Caco-2 (cell line): ENCODE data around the gene RBFOX1. TPM values are rescaled to one million over a fixed set of nuclear protein-coding genes. Genes with fewer than 3 reads are reported as not detected.

ENCODE experiments used
- BruUV-seq: library from RNA; stranded (reverse); fragments of 400-500 nt; replicated peaks from 2 replicates; lab custom pipeline; 2021; lab: Mats Ljungman, UMichigan
- CTCF ChIA-PET: fragments of 300-600 bp; sonication (Branson Sonifier 250); formaldehyde crosslinking; loops from one replicate; lab custom pipeline; 2022; ENCODE audit warnings: antibody characterized with exemption; lab: Charles Lee
- POLR2A ChIA-PET: fragments of 300-600 bp; sonication (Branson Sonifier 250); formaldehyde crosslinking; loops from one replicate; lab custom pipeline; 2022; ENCODE audit warnings: antibody characterized with exemption; lab: Charles Lee
- DNase-seq, 2 experiments: peaks; one replicate each; pipeline versions ENCODE4 v3.0.0 to v3.0.0-alpha.2; 2020 to 2022
- H3K27me3 ChIP-seq: replicated peaks from 2 replicates; pipeline ENCODE4 v1.6.0; 2011; ENCODE audit warnings: low read length; ENCODE audit not compliant: control insufficient read depth, insufficient read depth
- H3K36me3 ChIP-seq: 2 replicates; pipeline ENCODE4 v1.5.1; 2011; ENCODE audit warnings: low read length; ENCODE audit not compliant: control insufficient read depth, insufficient read depth
- H3K4me1 ChIP-seq: fragments of 250-450 bp; sonication (Bioruptor Pico); 2 replicates; pipeline ENCODE4 v1.5.1; 2020; ENCODE audit warnings: mild to moderate bottlenecking
- H3K4me3 ChIP-seq: 2 replicates; pipeline ENCODE4 v1.5.1; 2011; ENCODE audit warnings: low read depth, mild to moderate bottlenecking, control low read depth, low read length
- H3K9me3 ChIP-seq: fragments of 250-450 bp; sonication (Bioruptor Pico); 2 replicates; pipeline ENCODE4 v1.5.1; 2020; ENCODE audit warnings: mild to moderate bottlenecking, moderate library complexity
- H3K27ac Mint-ChIP-seq: one replicate; pipeline ENCODE4 v1.8.0; 2022; ENCODE audit warnings: mixed read lengths; ENCODE audit not compliant: unreplicated experiment
- H3K27me3 Mint-ChIP-seq: one replicate; pipeline ENCODE4 v1.8.0; 2022; ENCODE audit warnings: mixed read lengths; ENCODE audit not compliant: insufficient read depth, unreplicated experiment
- H3K36me3 Mint-ChIP-seq: one replicate; pipeline ENCODE4 v1.8.0; 2022; ENCODE audit warnings: mild to moderate bottlenecking, mixed read lengths; ENCODE audit not compliant: insufficient read depth, unreplicated experiment
- H3K4me1 Mint-ChIP-seq: one replicate; pipeline ENCODE4 v1.8.0; 2022; ENCODE audit warnings: low read depth, mixed read lengths; ENCODE audit not compliant: unreplicated experiment
- H3K4me3 Mint-ChIP-seq: one replicate; pipeline ENCODE4 v1.8.0; 2022; ENCODE audit warnings: mild to moderate bottlenecking, moderate library complexity, mixed read lengths; ENCODE audit not compliant: unreplicated experiment
- H3K9me3 Mint-ChIP-seq: one replicate; pipeline ENCODE4 v1.8.0; 2022; ENCODE audit warnings: mixed read lengths; ENCODE audit not compliant: unreplicated experiment
- intact Hi-C: fragments of 100-400 bp; cut with micrococcal nuclease; formaldehyde crosslinking; loops from one replicate; pipeline ENCODE4 v1.10.0; 2022; ENCODE audit not compliant: unreplicated experiment
- total RNA-seq: library from RNA; stranded (reverse); gene quantifications from 2 replicates; pipeline ENCODE4 v1.2.3, GENCODE V29; 2022
- TF ChIP-seq, protein P1 (sequence below), 2 experiments: fragments of 200-600 bp in 1 of 2; IDR thresholded peaks; 1 replicate in 1 of 2; 2 replicates in 1 of 2; pipeline versions ENCODE4 v1.5.1 to v1.8.0; 2011 to 2022; ENCODE audit warnings: antibody characterized with exemption in 1 of 2, control low read depth in 1 of 2, inconsistent platforms in 1 of 2, low read depth in 1 of 2, low read length in 1 of 2, mild to moderate bottlenecking in 1 of 2, moderate library complexity in 1 of 2; ENCODE audit not compliant: insufficient read depth in 1 of 2, severe bottlenecking in 1 of 2, unreplicated experiment in 1 of 2

RBFOX1 gene
- total RNA-seq, 1 experiment from 2014 or later, result 0.91 TPM

DNA sequence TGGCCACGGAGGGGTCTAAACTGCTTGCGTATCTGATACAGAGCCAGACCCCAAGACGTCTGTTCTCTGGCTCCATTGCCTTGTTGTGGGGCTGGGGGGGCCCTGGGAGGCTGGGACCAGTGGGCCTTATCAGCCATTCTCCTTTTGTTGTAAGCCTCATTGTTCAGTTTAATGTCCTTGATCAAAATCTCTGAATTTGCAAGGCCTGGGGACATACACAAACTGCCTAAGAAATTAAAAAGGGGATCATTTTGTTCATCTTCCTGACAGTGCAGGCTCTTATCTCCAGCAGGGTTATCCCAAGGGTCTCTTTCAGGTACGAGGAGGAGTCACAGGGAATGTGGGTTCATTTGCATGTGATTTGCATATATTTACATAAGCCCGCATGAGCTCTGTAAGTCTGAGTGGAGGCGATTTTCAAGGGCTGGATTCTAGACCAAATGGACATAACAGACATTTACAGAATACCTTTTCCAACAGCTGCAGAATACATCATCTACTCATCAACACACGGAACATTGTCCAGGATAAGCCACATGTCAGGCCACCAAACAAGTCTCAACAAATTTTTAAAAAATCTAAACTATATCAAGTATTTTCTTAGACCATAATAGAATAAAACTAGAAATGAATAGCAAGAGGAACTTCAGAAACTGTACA is 269.8 kb downstream of the RBFOX1 start:
- H3K36me3 ChIP-seq, result no peaks in the 10 kb centered on the region
- Mint-ChIP-seq H3K27me3 (peaks cover 2% of the 10 kb centered on the region), H3K9me3 (no peaks in the 10 kb centered on the region), H3K27ac (no peak overlapping the region), H3K36me3 (no peaks in the 10 kb centered on the region), H3K4me1 (no peaks in the 10 kb centered on the region), H3K4me3 (no peak overlapping the region)
- ChIA-PET CTCF (no interaction called here), POLR2A (no interaction called here)
- intact Hi-C loops, result no loop called here
- no peak for DNase-seq
- H3K9me3 ChIP-seq, result no peaks in the 10 kb centered on the region
- no peaks in the 10 kb centered on the region for H3K27me3 ChIP-seq
- H3K4me3 ChIP-seq, result no peak overlapping the region
- BruUV-seq, result no TSS peak
- no peaks in the 10 kb centered on the region for H3K4me1 ChIP-seq
- TF ChIP-seq, protein P1, sequence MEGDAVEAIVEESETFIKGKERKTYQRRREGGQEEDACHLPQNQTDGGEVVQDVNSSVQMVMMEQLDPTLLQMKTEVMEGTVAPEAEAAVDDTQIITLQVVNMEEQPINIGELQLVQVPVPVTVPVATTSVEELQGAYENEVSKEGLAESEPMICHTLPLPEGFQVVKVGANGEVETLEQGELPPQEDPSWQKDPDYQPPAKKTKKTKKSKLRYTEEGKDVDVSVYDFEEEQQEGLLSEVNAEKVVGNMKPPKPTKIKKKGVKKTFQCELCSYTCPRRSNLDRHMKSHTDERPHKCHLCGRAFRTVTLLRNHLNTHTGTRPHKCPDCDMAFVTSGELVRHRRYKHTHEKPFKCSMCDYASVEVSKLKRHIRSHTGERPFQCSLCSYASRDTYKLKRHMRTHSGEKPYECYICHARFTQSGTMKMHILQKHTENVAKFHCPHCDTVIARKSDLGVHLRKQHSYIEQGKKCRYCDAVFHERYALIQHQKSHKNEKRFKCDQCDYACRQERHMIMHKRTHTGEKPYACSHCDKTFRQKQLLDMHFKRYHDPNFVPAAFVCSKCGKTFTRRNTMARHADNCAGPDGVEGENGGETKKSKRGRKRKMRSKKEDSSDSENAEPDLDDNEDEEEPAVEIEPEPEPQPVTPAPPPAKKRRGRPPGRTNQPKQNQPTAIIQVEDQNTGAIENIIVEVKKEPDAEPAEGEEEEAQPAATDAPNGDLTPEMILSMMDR (IDR thresholded peaks at IDR 0.05; ENCODE audit: insufficient read depth in 1 of 2, low read depth in 1 of 2, low read length in 1 of 2, severe bottlenecking in 1 of 2, unreplicated experiment in 1 of 2), result no peak

DNA sequence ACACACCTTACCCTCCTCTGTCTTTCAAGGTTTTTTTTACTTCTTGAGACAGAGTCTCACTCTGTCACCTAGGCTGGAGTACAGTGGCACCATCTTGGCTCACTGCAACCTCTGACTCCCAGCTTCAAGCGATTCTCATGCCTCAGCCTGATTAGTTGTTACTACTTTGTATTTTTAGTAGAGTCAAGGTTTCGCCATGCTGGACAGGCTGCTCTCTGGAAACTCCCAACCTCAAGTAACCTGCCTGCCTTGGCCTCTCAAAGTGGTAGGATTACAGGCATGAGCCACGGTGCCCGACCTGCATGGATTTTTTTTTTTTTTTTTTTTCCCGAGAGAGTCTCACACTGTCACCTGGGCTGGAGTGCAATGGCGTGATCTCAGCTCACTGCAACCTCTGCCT is 273.2 kb downstream of the RBFOX1 start:
- Mint-ChIP-seq H3K4me1 (no peaks in the 10 kb centered on the region), H3K9me3 (no peaks in the 10 kb centered on the region), H3K27ac (no peak overlapping the region), H3K4me3 (no peak overlapping the region), H3K27me3 (no peaks in the 10 kb centered on the region), H3K36me3 (no peaks in the 10 kb centered on the region)
- POLR2A ChIA-PET, result no interaction called here
- CTCF ChIA-PET, result no interaction called here
- intact Hi-C loops, result no loop called here
- Histone ChIP-seq H3K36me3 (no peaks in the 10 kb centered on the region), H3K4me3 (no peak overlapping the region), H3K27me3 (no peaks in the 10 kb centered on the region), H3K4me1 (no peaks in the 10 kb centered on the region), H3K9me3 (no peaks in the 10 kb centered on the region)
- no peak for DNase-seq
- TF ChIP-seq, protein P1 (IDR thresholded peaks at IDR 0.05; ENCODE audit: insufficient read depth in 1 of 2, low read depth in 1 of 2, low read length in 1 of 2, severe bottlenecking in 1 of 2, unreplicated experiment in 1 of 2), result no peak
- no TSS peak for BruUV-seq

DNA sequence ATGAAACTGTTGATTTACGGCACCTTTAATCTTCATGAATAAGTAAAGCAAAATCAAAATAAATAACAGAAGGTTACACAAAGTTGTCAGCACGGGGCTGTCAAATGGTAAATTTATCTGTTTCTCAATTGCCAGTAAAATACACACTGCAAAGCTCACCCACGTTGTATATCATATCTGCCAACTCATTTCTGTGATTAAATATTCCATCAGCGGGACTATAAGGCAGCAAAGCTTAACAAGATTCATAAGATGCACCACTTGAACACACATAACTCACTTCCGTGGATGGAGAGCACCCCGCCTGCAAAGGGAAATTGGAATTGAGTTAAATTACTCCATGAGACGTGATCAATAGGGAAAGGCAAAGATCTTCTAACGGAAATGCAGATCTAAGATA is 280.0 kb downstream of the RBFOX1 start:
- no peaks in the 10 kb centered on the region for H3K27me3 Mint-ChIP-seq
- no TSS peak for BruUV-seq
- Histone ChIP-seq H3K36me3 (no peaks in the 10 kb centered on the region), H3K9me3 (no peaks in the 10 kb centered on the region), H3K4me3 (no peak overlapping the region), H3K4me1 (peaks cover 5% of the 10 kb centered on the region; the same call in 1 of the 2 replicates), H3K27me3 (no peaks in the 10 kb centered on the region)
- H3K4me1 Mint-ChIP-seq, result no peaks in the 10 kb centered on the region
- no peak for DNase-seq
- TF ChIP-seq, protein P1 (IDR thresholded peaks at IDR 0.05; ENCODE audit: insufficient read depth in 1 of 2, low read depth in 1 of 2, low read length in 1 of 2, severe bottlenecking in 1 of 2, unreplicated experiment in 1 of 2), result no peak
- H3K27ac Mint-ChIP-seq, result no peak overlapping the region
- H3K9me3 Mint-ChIP-seq, result peaks cover 10% of the 10 kb centered on the region
- CTCF ChIA-PET, result no interaction called here
- H3K4me3 Mint-ChIP-seq, result no peak overlapping the region
- POLR2A ChIA-PET, result no interaction called here
- intact Hi-C loops, result no loop called here
- no peaks in the 10 kb centered on the region for H3K36me3 Mint-ChIP-seq
